DMS 273 treated with DMSO at 0.1 percent for 48 hours (cell line): ENCODE data around the gene GALNS.
A peak's percentile ranks its signal among the peaks of the same experiment; 100 is the strongest.

Experiments
- DNase-seq: peaks from one replicate; lab custom pipeline; 2025; lab: John Stamatoyannopoulos, UW

GALNS gene

GRCh38 chr16:88817785-88818574 is 38.8 kb downstream of the GALNS start:
- no peak for DNase-seq

- DNase-seq = no peak
These were observed 39.8 kb downstream of the GALNS start for GRCh38 chr16:88816736-88817535.

GRCh38 chr16:88815901-88816589 is 40.7 kb downstream of the GALNS start:
- DNase-seq = no peak

GRCh38 chr16:88815227-88815626 is 41.5 kb downstream of the GALNS start:
- DNase-seq = no peak

GRCh38 chr16:88814144-88814502 is 42.6 kb downstream of the GALNS start:
- DNase-seq = no peak

- no peak for DNase-seq
These were observed 43.2 kb downstream of the GALNS start for GRCh38 chr16:88813269-88814143.

GRCh38 chr16:88812513-88813268 is 44.1 kb downstream of the GALNS start:
- DNase-seq = no peak

- DNase-seq = peak; percentile 72
These were observed 44.8 kb downstream of the GALNS start, which contains the start of gene APRT for GRCh38 chr16:88811769-88812512. Gene APRT (minus strand): TSS chr16:88811928. CDS start chr16:88811899, 29 bp downstream.

- no peak for DNase-seq
These were observed 45.6 kb downstream of the GALNS start for GRCh38 chr16:88810912-88811768.

- DNase-seq = no peak
These were observed 46.4 kb downstream of the GALNS start for GRCh38 chr16:88810166-88810911.

GRCh38 chr16:88809676-88810165 is 47.0 kb downstream of the GALNS start:
- no peak for DNase-seq

- DNase-seq = no peak
These were observed 47.6 kb downstream of the GALNS start for GRCh38 chr16:88809068-88809675.

GRCh38 chr16:88807626-88808453 is 48.9 kb downstream of the GALNS start:
- no peak for DNase-seq

- no peak for DNase-seq
These were observed 49.6 kb downstream of the GALNS start for GRCh38 chr16:88807142-88807625.

GRCh38 chr16:88806491-88807111 is 50.1 kb downstream of the GALNS start:
- no peak for DNase-seq

- DNase-seq = no peak
These were observed 50.8 kb downstream of the GALNS start for GRCh38 chr16:88805887-88806393.
